ENCODE data around the gene LIN37. TPM values are rescaled to one million over a fixed set of nuclear protein-coding genes. Genes with fewer than 3 reads are reported as not detected.

Gene LIN37
- total RNA-seq, 1 experiment from 2014 or later: 10.1 TPM

GRCh38 chr19:35729021-35729420 is 19.4 kb upstream of the LIN37 start:
- H4K20me1 ChIP-seq (ENCODE audit: insufficient read depth): no peaks in the 10 kb centered on the region
- CTCF ChIA-PET: no interaction called here
- ATAC-seq (no peak), DNase-seq (ENCODE audit: low read depth, low spot score) (no peak)
- no peak for TF ChIP-seq REST (IDR thresholded peaks at IDR 0.05; ENCODE audit: low read depth)
- no peak for TF ChIP-seq FOSL1 (IDR thresholded peaks at IDR 0.05; ENCODE audit: low read depth)
- TF ChIP-seq EGR1 (IDR thresholded peaks at IDR 0.05; ENCODE audit: low read depth): no peak
- no peak for TF ChIP-seq EZH2phosphoT487 (IDR thresholded peaks at IDR 0.05; ENCODE audit: borderline replicate concordance)
- no peak for TF ChIP-seq CTCF (IDR thresholded peaks at IDR 0.05 in 2 of 3, conservative IDR thresholded peaks at IDR 0.05 in 1 of 3; ENCODE audit: borderline replicate concordance in 1 of 3, insufficient read depth in 1 of 3, low read depth in 2 of 3, low read length in 2 of 3)
- TF ChIP-seq EZH2 (IDR thresholded peaks at IDR 0.05): no peak
- no peak for TF ChIP-seq ELF1 (IDR thresholded peaks at IDR 0.05; ENCODE audit: borderline replicate concordance, low read depth)
- TF ChIP-seq TCF7L2 (IDR thresholded peaks at IDR 0.05; ENCODE audit: borderline replicate concordance, extremely low read depth, insufficient read depth, insufficient read length): no peak
- no peak for TF ChIP-seq POLR2AphosphoS5 (IDR thresholded peaks at IDR 0.05; ENCODE audit: low read depth, low read length)
- no peak for TF ChIP-seq SIN3A (IDR thresholded peaks at IDR 0.05; ENCODE audit: low read depth)
- no peak for TF ChIP-seq SP1 (IDR thresholded peaks at IDR 0.05; ENCODE audit: low read depth)
- no peak for TF ChIP-seq CBX3 (IDR thresholded peaks at IDR 0.05; ENCODE audit: low read depth)
- no peak for TF ChIP-seq ZNF274 (IDR thresholded peaks at IDR 0.05; ENCODE audit: low read depth, low read length)
- TF ChIP-seq POLR2A (IDR thresholded peaks at IDR 0.05; ENCODE audit: borderline replicate concordance, extremely low read depth, insufficient read depth, insufficient read length): no peak
- no peaks in the 10 kb centered on the region for H3K4me1 ChIP-seq (ENCODE audit: control insufficient read depth in 1 of 2, insufficient read depth in 2 of 2, low read length in 2 of 2)
- H3K27me3 ChIP-seq (ENCODE audit: insufficient read depth, low read length): no peaks in the 10 kb centered on the region
- peaks cover 55 to 65% of the 10 kb centered on the region in 2 experiments for H3K36me3 ChIP-seq (ENCODE audit: control insufficient read depth in 1 of 2, insufficient read depth in 2 of 2, low read length in 2 of 2)
- BruUV-seq (replicated peaks): no TSS peak
- no peaks in the 10 kb centered on the region for H3K9me3 ChIP-seq (ENCODE audit: control insufficient read depth in 1 of 2, insufficient read depth in 1 of 2, low read depth in 1 of 2, low read length in 2 of 2)
- no peak overlapping the region for H2AFZ ChIP-seq (ENCODE audit: low read depth, low read length, poor library complexity, severe bottlenecking)
- intact Hi-C loops (cut with micrococcal nuclease): no loop called here
- H3K4me3 ChIP-seq (replicated peaks in 1 of 2; ENCODE audit: low read depth in 1 of 2, low read length in 2 of 2): no peak overlapping the region
- RAD21 ChIA-PET (ENCODE audit: low non-redundant PET in 1 of 2, low total read pairs in 2 of 2, uncharacterized antibody in 2 of 2, unreplicated experiment in 2 of 2): no interaction called here
- H3K4me2 ChIP-seq (ENCODE audit: low read length): no peak overlapping the region
- H3K9ac ChIP-seq (ENCODE audit: low read length): no peak overlapping the region
- POLR2A ChIA-PET: no interaction called here
- H3K79me2 ChIP-seq (ENCODE audit: insufficient read depth, low read length): no peaks in the 10 kb centered on the region
- no peak overlapping the region for H3K27ac ChIP-seq (ENCODE audit: low read depth, low read length)
- no peaks in the 10 kb centered on the region for H3K9me2 ChIP-seq (ENCODE audit: insufficient read depth)

Measured in HCT116 (cell line).